ENCODE data around the gene LRRC4.

The LRRC4 gene

GRCh38 chr7:128029405-128029995, 1.7 kb downstream of the LRRC4 start:
- TF ChIP-seq ZNF473 (tag by site-specific recombination; IDR thresholded peaks at IDR 0.05) (no peak), HOXA7 (CRISPR knock-in tag; IDR thresholded peaks at IDR 0.05; ENCODE audit: borderline replicate concordance) (no peak), ZNF239 (tag by site-specific recombination; IDR thresholded peaks at IDR 0.05) (no peak), ZNF133 (tag by site-specific recombination; IDR thresholded peaks at IDR 0.05) (no peak), ZNF513 (tag by site-specific recombination; IDR thresholded peaks at IDR 0.05) (no peak), GLI4 (tag by site-specific recombination; IDR thresholded peaks at IDR 0.05) (no peak), ZBTB49 (tag by site-specific recombination; IDR thresholded peaks at IDR 0.05; ENCODE audit: low read depth) (no peak), ZNF416 (tag by site-specific recombination; IDR thresholded peaks at IDR 0.05) (no peak), ELK4 (IDR thresholded peaks at IDR 0.05; ENCODE audit: borderline replicate concordance, low read depth, low read length) (no peak), ZNF146 (tag by site-specific recombination; IDR thresholded peaks at IDR 0.05) (no peak), PRDM10 (tag by site-specific recombination; IDR thresholded peaks at IDR 0.05) (no peak), ZNF26 (tag by site-specific recombination; IDR thresholded peaks at IDR 0.05) (no peak), ZNF19 (tag by site-specific recombination; IDR thresholded peaks at IDR 0.05; ENCODE audit: low read depth) (no peak), ZSCAN23 (tag by site-specific recombination; IDR thresholded peaks at IDR 0.05) (no peak), ZNF510 (tag by site-specific recombination; IDR thresholded peaks at IDR 0.05; ENCODE audit: insufficient replicate concordance) (no peak), ZNF792 (tag by site-specific recombination; IDR thresholded peaks at IDR 0.05) (no peak), ZNF114 (tag by site-specific recombination; IDR thresholded peaks at IDR 0.05) (no peak), ZBTB17 (tag by site-specific recombination; IDR thresholded peaks at IDR 0.05) (no peak), ZNF404 (tag by site-specific recombination; IDR thresholded peaks at IDR 0.05) (no peak), HIC1 (tag by site-specific recombination; IDR thresholded peaks at IDR 0.05) (no peak)
- POLR2A ChIA-PET = interaction anchor here (1.1 kb wide), 1 partner anchor 31 kb away, joined by 3 read pairs; no protein-coding TSS in a partner anchor

More at GRCh38 chr7:128029405-128029995, 1.7 kb downstream of the LRRC4 start:
- Histone ChIP-seq H3K9me3 (ENCODE audit: control insufficient read depth, insufficient read depth, low read depth, low read length) (no peaks in the 10 kb centered on the region), H3K4me3 (ENCODE audit: low read depth, low read length) (no peak overlapping the region), H3K27ac (ENCODE audit: extremely low read depth, low read depth, low read length) (no peak overlapping the region), H3K4me1 (ENCODE audit: control insufficient read depth, insufficient read depth, low read length) (no peaks in the 10 kb centered on the region; the same call in none of the 2 replicates), H3K36me3 (ENCODE audit: control insufficient read depth in 2 of 2, insufficient read depth in 1 of 2, low read length in 2 of 2) (peaks cover 0 to 11% of the 10 kb centered on the region in 2 experiments; a peak in 1 of 3 replicates)
- CTCF ChIA-PET = interaction anchor here (0.7 to 1.7 kb wide), 2 partner anchors 22 to 180 kb away, joined by 3 to 5 read pairs; no protein-coding TSS in a partner anchor

All from HEK293 (cell line).